SU-DHL-6 (cell line): ENCODE measurements around the gene OLIG2.

Source experiments
- CTCF ChIP-seq: fragments of 200-600 bp; sonication (generic); IDR thresholded peaks from one replicate; pipeline ENCODE4 v1.5.1; 2017; ENCODE audit warnings: antibody characterized with exemption, mild to moderate bottlenecking, low read length, moderate library complexity; ENCODE audit not compliant: insufficient read depth, poor library complexity, severe bottlenecking
- EZH2phosphoT487 ChIP-seq: fragments of 200-600 bp; sonication (generic), shearing (Covaris generic); conservative IDR thresholded peaks from 2 replicates; pipeline ENCODE4 v1.6.1; 2018; ENCODE audit warnings: mild to moderate bottlenecking, antibody characterized with exemption, low read length, moderate library complexity, mixed read lengths

GRCh38 chr21:33070998-33071769 lies 45.4 kb downstream of the OLIG2 start:
- TF ChIP-seq CTCF = no peak
- no peak for TF ChIP-seq EZH2phosphoT487
